HCT116 (cell line): ENCODE measurements around the gene APBA1.

Experiments used
- ATF3 ChIP-seq: IDR thresholded peaks from 2 replicates; pipeline ENCODE4 v1.6.1; 2012
- CTCF ChIP-seq, 3 experiments: fragments of 200-600 bp in 1 of 3; sonication (generic) in 1 of 3; IDR thresholded peaks in 2 of 3; conservative IDR thresholded peaks in 1 of 3; 2 replicates each; pipeline ENCODE4 v1.5.1; 2012 to 2017; ENCODE audit warnings: low read depth in 2 of 3, low read length in 2 of 3, antibody characterized with exemption in 1 of 3, borderline replicate concordance in 1 of 3, control low read depth in 1 of 3, mild to moderate bottlenecking in 1 of 3, mixed read lengths in 1 of 3, mixed run types in 1 of 3, moderate library complexity in 1 of 3; ENCODE audit not compliant: insufficient read depth in 1 of 3
- EGR1 ChIP-seq: IDR thresholded peaks from 2 replicates; pipeline ENCODE4 v1.6.1; 2012; ENCODE audit warnings: low read depth
- EZH2 ChIP-seq: fragments of 200-600 bp; sonication (generic); IDR thresholded peaks from 2 replicates; pipeline ENCODE4 v1.6.1; 2017; ENCODE audit warnings: antibody characterized with exemption, mixed run types
- EZH2phosphoT487 ChIP-seq: fragments of 200-600 bp; IDR thresholded peaks from 2 replicates; pipeline ENCODE4 v1.6.1; 2018; ENCODE audit warnings: antibody characterized with exemption, borderline replicate concordance
- MAX ChIP-seq: IDR thresholded peaks from 2 replicates; pipeline ENCODE4 v1.6.1; 2012
- POLR2A ChIP-seq: IDR thresholded peaks from 2 replicates; pipeline ENCODE4 v1.7.0; 2011; ENCODE audit warnings: borderline replicate concordance; ENCODE audit not compliant: insufficient read depth, insufficient read length; ENCODE audit errors: extremely low read depth
- POLR2AphosphoS5 ChIP-seq: IDR thresholded peaks from 2 replicates; pipeline ENCODE4 v1.6.1; 2011; ENCODE audit warnings: mild to moderate bottlenecking, low read depth, low read length, moderate library complexity
- RAD21 ChIP-seq: IDR thresholded peaks from 2 replicates; pipeline ENCODE4 v1.6.1; 2012; ENCODE audit warnings: low read depth, mild to moderate bottlenecking
- SP1 ChIP-seq: IDR thresholded peaks from 2 replicates; pipeline ENCODE4 v1.6.1; 2012; ENCODE audit warnings: low read depth
- YY1 ChIP-seq: IDR thresholded peaks from 2 replicates; pipeline ENCODE4 v1.6.1; 2011; ENCODE audit warnings: low read length, low read depth, moderate library complexity, mild to moderate bottlenecking; ENCODE audit not compliant: insufficient replicate concordance; ENCODE audit errors: extremely low read depth
- ZBTB33 ChIP-seq: IDR thresholded peaks from 2 replicates; pipeline ENCODE4 v1.6.1; 2011; ENCODE audit warnings: mild to moderate bottlenecking, low read length, moderate library complexity; ENCODE audit not compliant: insufficient replicate concordance; ENCODE audit errors: extremely low read depth
- ZNF274 ChIP-seq: fragments of 200-500 bp; sonication (Bioruptor generic); IDR thresholded peaks from 2 replicates; pipeline ENCODE4 v1.6.1; 2014; ENCODE audit warnings: mild to moderate bottlenecking, low read depth, low read length, inconsistent platforms

GRCh38 chr9:69499407-69499806 lies 172.8 kb downstream of the APBA1 start:
- TF ChIP-seq EGR1 (no peak), CTCF (IDR thresholded peaks at IDR 0.05 in 2 of 3, conservative IDR thresholded peaks at IDR 0.05 in 1 of 3; ENCODE audit: borderline replicate concordance in 1 of 3, insufficient read depth in 1 of 3, low read depth in 2 of 3, low read length in 2 of 3) (no peak), ATF3 (no peak), SP1 (no peak), EZH2 (no peak), POLR2AphosphoS5 (no peak), POLR2A (no peak), MAX (no peak), YY1 (no peak), ZBTB33 (no peak), EZH2phosphoT487 (no peak), ZNF274 (no peak), RAD21 (no peak)
